Measurements from ENCODE around the gene ROR2. TPM values are rescaled to one million over a fixed set of nuclear protein-coding genes. Genes with fewer than 3 reads are reported as not detected.

ROR2 gene
- total and polyA plus RNA-seq, 2 donors (not counting 3 experiments of a cell fraction or from before 2014, with no cell fraction given), result not detected

DNA sequence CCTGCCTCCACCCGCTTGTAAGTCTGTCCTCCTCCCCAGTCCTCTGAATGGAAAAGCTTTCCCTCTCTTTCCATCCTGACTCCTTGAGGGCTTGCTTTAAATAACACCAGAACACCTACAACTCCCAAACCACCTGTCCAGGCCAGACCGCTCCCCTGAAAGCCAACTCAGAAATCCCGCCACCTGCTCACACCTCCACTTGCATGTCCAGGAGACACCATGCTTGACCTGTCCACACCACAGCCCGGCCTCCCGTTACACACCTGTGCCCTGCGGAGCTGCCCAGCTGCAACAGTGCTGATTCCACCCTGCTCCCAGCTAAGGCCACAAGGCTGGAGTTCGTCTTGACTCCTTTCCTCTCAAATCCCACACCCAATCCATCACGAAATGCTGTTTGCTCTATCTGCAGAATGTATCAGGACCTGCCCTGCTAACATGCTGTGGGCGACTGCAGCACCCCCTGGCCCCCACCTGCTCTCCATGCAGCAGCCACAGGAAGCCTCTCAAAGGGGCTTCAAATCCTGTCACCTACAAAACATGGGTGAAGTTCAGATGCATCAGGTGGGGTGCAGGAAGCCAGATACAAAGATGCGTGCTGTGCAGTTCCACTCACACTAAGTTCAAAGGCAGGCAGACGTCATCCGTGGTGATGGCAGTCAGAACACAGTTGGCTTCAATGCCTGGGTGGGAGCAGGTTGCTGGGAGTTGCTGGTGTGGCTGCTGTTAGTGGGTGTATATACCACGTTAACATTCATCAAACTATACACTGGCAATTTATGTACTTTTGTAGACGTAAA lies 166.0 kb downstream of the ROR2 start:
- H3K9me1 ChIP-seq (replicated peaks; ENCODE audit: control insufficient read depth, extremely low read depth, insufficient read depth, low read length), result no peaks in the 10 kb centered on the region
- H4K20me1 ChIP-seq (replicated peaks; ENCODE audit: control insufficient read depth, extremely low read depth, insufficient read depth, low read length), result no peaks in the 10 kb centered on the region
- no peak overlapping the region for H2AFZ ChIP-seq (ENCODE audit: low read depth, low read length)
- H3K79me2 ChIP-seq (ENCODE audit: control insufficient read depth, insufficient read depth, low read length), result no peaks in the 10 kb centered on the region
- TF ChIP-seq GATA2 (IDR thresholded peaks at IDR 0.05; ENCODE audit: insufficient read depth, insufficient read length, low read depth, low read length), result no peak
- TF ChIP-seq MAX (IDR thresholded peaks at IDR 0.05; ENCODE audit: insufficient read depth, insufficient read length), result no peak
- no peak for TF ChIP-seq FOS (IDR thresholded peaks at IDR 0.05; ENCODE audit: borderline replicate concordance, insufficient read depth, low read length)
- TF ChIP-seq JUN (IDR thresholded peaks at IDR 0.05; ENCODE audit: borderline replicate concordance, insufficient read depth, insufficient read length, low read depth), result no peak
- no peak for TF ChIP-seq EZH2 (IDR thresholded peaks at IDR 0.05; ENCODE audit: borderline replicate concordance, low read depth, low read length, severe bottlenecking)
- no peak for TF ChIP-seq POLR2AphosphoS5 (IDR thresholded peaks at IDR 0.05; ENCODE audit: insufficient read depth, low read depth, low read length)
- TF ChIP-seq CTCF (IDR thresholded peaks at IDR 0.05; ENCODE audit: extremely low read depth in 1 of 2, insufficient read depth in 1 of 2, low read depth in 1 of 2, low read length in 2 of 2), result no peak
- no peak for DNase-seq (ENCODE audit: low read depth, low spot score)
- no peaks in the 10 kb centered on the region for H3K27me3 ChIP-seq (ENCODE audit: control insufficient read depth in 2 of 2, insufficient read depth in 2 of 2, low read length in 2 of 2)
- H3K36me3 ChIP-seq (ENCODE audit: control insufficient read depth in 2 of 2, extremely low read depth in 1 of 2, insufficient read depth in 2 of 2, low read length in 2 of 2), result no peaks in the 10 kb centered on the region
- H3K27ac ChIP-seq (ENCODE audit: insufficient read depth, low read depth, low read length), result no peak overlapping the region
- H3K9me3 ChIP-seq (replicated peaks; ENCODE audit: control insufficient read depth, insufficient read depth, low read length), result no peaks in the 10 kb centered on the region
- H3K4me3 ChIP-seq (replicated peaks in 1 of 3; ENCODE audit: insufficient read depth in 1 of 3, low read depth in 1 of 3, low read length in 3 of 3), result no peak overlapping the region
- H3K4me2 ChIP-seq (ENCODE audit: insufficient read depth, low read length), result no peak overlapping the region
- H3K9ac ChIP-seq (replicated peaks; ENCODE audit: extremely low read depth, insufficient read depth, low read length), result no peak overlapping the region
- ChIA-PET CTCF (no interaction called here), POLR2A (no interaction called here)
- dilution Hi-C loops (cut with MboI; ENCODE audit: extremely low pct_ligation_motif_present, low sequenced_read_pairs), result no loop called here
- no TSS peak for BruUV-seq (replicated peaks)
- no peaks in the 10 kb centered on the region for H3K4me1 ChIP-seq (ENCODE audit: control insufficient read depth, extremely low read depth, insufficient read depth, low read length)
- intact Hi-C loops (cut with micrococcal nuclease), result no loop called here
- FAIRE-seq, result no peak

Data from endothelial cell of umbilical vein (primary cell).